Measurements from ENCODE around the gene SH3TC1. TPM values are rescaled to one million over a fixed set of nuclear protein-coding genes. Genes with fewer than 3 reads are reported as not detected.

SH3TC1 gene
- total and polyA plus RNA-seq, 2 of the 8 experiments (the other 6 are each of a cell fraction or from before 2014, with no cell fraction given): 0.15 TPM; not detected in 1

DNA sequence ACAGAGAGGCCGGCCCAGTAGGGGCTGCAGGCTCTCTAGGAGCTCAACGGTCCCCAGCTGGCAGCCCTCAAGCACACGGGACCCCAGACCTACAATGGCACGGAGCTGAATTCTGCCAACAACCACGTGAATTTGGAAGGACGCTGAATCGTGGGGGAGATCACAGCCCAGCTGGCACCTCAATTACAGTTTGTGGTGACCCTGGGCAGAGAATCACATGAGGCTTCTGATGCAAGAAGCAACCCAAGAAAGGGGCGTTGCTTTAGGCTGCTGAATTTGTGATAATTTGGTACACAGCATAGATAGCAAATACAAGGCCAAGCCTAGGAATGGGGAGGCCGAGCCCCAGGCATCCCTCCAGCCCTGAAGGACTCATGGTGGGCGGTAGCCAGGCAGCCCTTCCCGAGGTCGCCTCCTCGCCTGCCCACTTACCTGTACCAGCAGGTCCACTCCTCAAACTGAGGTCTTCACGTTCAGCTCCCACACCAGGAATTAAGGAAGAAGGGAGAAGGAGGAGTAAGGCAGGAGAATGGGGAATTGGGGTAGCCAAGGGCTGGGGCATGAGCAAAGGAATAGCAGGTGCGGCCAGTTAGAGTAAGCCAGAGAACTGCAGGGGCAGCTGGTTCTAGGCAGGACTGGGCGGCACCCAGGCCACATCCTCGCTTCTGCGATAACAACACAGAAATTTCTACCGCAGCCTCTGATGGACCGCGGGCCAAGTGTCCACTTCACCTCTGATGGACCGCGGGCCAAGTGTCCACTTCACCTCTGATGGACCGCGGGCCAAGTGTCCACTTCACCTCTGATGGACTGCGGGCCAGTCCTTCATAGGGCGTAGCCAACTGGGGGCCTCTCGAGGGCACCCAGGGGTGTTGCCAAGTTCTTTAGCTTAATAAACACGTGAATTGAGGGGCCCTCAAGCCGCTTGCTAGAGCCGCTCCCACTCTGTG is 47.1 kb downstream of the SH3TC1 start:
- Histone ChIP-seq H3K23me2 (ENCODE audit: low read depth, low read length) (no peaks in the 10 kb centered on the region), H2AK5ac (ENCODE audit: low read depth, low read length) (no peak overlapping the region), H3K9me3 (ENCODE audit: insufficient read depth in 2 of 2, low read depth in 1 of 2, low read length in 1 of 2) (no peaks in the 10 kb centered on the region), H4K8ac (ENCODE audit: extremely low read depth, insufficient read depth, low read length) (no peak overlapping the region), H4K5ac (ENCODE audit: insufficient read length, low read depth, low read length) (no peak overlapping the region), H3K79me1 (ENCODE audit: low read depth, low read length) (no peaks in the 10 kb centered on the region), H4K91ac (replicated peaks; ENCODE audit: insufficient read length, low read length) (no peak overlapping the region), H2BK12ac (ENCODE audit: low read depth, low read length) (no peak overlapping the region), H3K4me1 (replicated peaks in 1 of 4; ENCODE audit: control insufficient read depth in 3 of 4, insufficient read depth in 4 of 4, low read length in 3 of 4) (peaks cover 0 to 3% (median 0%) of the 10 kb centered on the region in 4 experiments; a peak in 3 of 7 replicates), H2AFZ (ENCODE audit: low read length) (no peak overlapping the region), H2BK15ac (ENCODE audit: low read length) (no peak overlapping the region), H3K14ac (ENCODE audit: insufficient read length) (no peak overlapping the region), H3K4me2 (ENCODE audit: insufficient read depth in 1 of 2, low read depth in 2 of 2, low read length in 2 of 2) (no peak overlapping the region), H3K18ac (ENCODE audit: extremely low read depth, low read length) (no peak overlapping the region), H3K23ac (ENCODE audit: insufficient read length) (no peak overlapping the region), H2BK5ac (ENCODE audit: low read depth, low read length) (no peak overlapping the region), H2BK120ac (replicated peaks; ENCODE audit: low read depth, low read length) (no peak overlapping the region), H3K79me2 (ENCODE audit: control insufficient read depth in 1 of 2, insufficient read depth in 2 of 2, low read length in 2 of 2) (no peaks in the 10 kb centered on the region), H2BK20ac (ENCODE audit: low read length) (no peak overlapping the region), H3K27ac (ENCODE audit: low read depth, low read length) (no peak overlapping the region), H3K9ac (replicated peaks in 1 of 4; ENCODE audit: extremely low read depth in 1 of 4, low read depth in 3 of 4, low read length in 3 of 4) (no peak overlapping the region), H3K56ac (replicated peaks; ENCODE audit: insufficient read length, low read depth, low read length) (no peak overlapping the region), H3K36me3 (ENCODE audit: control insufficient read depth in 2 of 4, insufficient read depth in 4 of 4, low read length in 3 of 4) (no peaks in the 10 kb centered on the region), H4K20me1 (replicated peaks in 1 of 2; ENCODE audit: control insufficient read depth in 1 of 2, insufficient read depth in 2 of 2, low read length in 2 of 2) (no peaks in the 10 kb centered on the region), H3K4ac (replicated peaks; ENCODE audit: insufficient read length, low read depth, low read length) (no peak overlapping the region), H3K27me3 (replicated peaks in 1 of 4; ENCODE audit: control insufficient read depth in 3 of 4, extremely low read depth in 1 of 4, insufficient read depth in 3 of 4, low read length in 3 of 4) (no peaks in the 10 kb centered on the region), H3K4me3 (ENCODE audit: extremely low read depth in 1 of 4, insufficient read depth in 2 of 4, low read depth in 3 of 4, low read length in 4 of 4) (no peak overlapping the region)
- FAIRE-seq (no peak), DNase-seq (ENCODE audit: low read depth in 1 of 2, low spot score in 2 of 2) (no peak)
- 89% methylated on average over 31 of the region's 31 CpGs; no CpG with 5 or more reads in 1 of the 2 experiments for WGBS, 2 experiments (ENCODE audit: extremely low coverage in 1 of 2, insufficient coverage in 1 of 2, insufficient read length in 1 of 2, insufficient replicate concordance in 2 of 2, low coverage in 1 of 2, low lambda C conversion rate in 2 of 2, missing lambda C conversion rate in 1 of 2)
- POLR2A ChIA-PET (ENCODE audit: partially characterized antibody): no interaction called here
- CTCF ChIA-PET (ENCODE audit: partially characterized antibody): interaction anchor here (0.9 to 4.4 kb wide), 13 partner anchors 10 to 161 kb away, joined by 3 to 33 read pairs (median 4); no protein-coding TSS in a partner anchor
- TF ChIP-seq TCF12 (IDR thresholded peaks at IDR 0.05; ENCODE audit: low read depth, low read length): no peak
- TF ChIP-seq BACH1 (IDR thresholded peaks at IDR 0.05; ENCODE audit: low read length): no peak
- TF ChIP-seq EP300 (IDR thresholded peaks at IDR 0.05; ENCODE audit: borderline replicate concordance in 1 of 2, low read depth in 2 of 2, low read length in 2 of 2): no peak
- TF ChIP-seq, protein P1, sequence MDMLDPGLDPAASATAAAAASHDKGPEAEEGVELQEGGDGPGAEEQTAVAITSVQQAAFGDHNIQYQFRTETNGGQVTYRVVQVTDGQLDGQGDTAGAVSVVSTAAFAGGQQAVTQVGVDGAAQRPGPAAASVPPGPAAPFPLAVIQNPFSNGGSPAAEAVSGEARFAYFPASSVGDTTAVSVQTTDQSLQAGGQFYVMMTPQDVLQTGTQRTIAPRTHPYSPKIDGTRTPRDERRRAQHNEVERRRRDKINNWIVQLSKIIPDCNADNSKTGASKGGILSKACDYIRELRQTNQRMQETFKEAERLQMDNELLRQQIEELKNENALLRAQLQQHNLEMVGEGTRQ (IDR thresholded peaks at IDR 0.05; ENCODE audit: low read length): no peak
- TF ChIP-seq HDAC2 (IDR thresholded peaks at IDR 0.05; ENCODE audit: borderline replicate concordance in 1 of 2, low read depth in 2 of 2, low read length in 2 of 2): no peak
- no peak for TF ChIP-seq KDM1A (IDR thresholded peaks at IDR 0.05; ENCODE audit: borderline replicate concordance, low read length)
- TF ChIP-seq ZNF274 (IDR thresholded peaks at IDR 0.05; ENCODE audit: borderline replicate concordance, extremely low read depth, low read length): no peak
- TF ChIP-seq HDAC6 (IDR thresholded peaks at IDR 0.05; ENCODE audit: low read depth, low read length): no peak
- no peak for TF ChIP-seq GABPA (IDR thresholded peaks at IDR 0.05; ENCODE audit: borderline replicate concordance, insufficient read depth, low read length)
- TF ChIP-seq NRF1 (IDR thresholded peaks at IDR 0.05; ENCODE audit: low read depth, low read length): no peak
